Measurements from ENCODE around the gene GIMAP8. TPM values are rescaled to one million over a fixed set of nuclear protein-coding genes. Genes with fewer than 3 reads are reported as not detected.
"Not testable (repeated sequence)": the region's sequence is repeated elsewhere in the genome, so short reads cannot be mapped to it uniquely, and the experiment has no call there.

Gene GIMAP8
- total RNA-seq, 6 experiments from 2014 or later = not detected

GRCh38 chr7:150451097-150451793 lies 815 bp downstream of the GIMAP8 start:
- TF ChIP-seq, protein P1, sequence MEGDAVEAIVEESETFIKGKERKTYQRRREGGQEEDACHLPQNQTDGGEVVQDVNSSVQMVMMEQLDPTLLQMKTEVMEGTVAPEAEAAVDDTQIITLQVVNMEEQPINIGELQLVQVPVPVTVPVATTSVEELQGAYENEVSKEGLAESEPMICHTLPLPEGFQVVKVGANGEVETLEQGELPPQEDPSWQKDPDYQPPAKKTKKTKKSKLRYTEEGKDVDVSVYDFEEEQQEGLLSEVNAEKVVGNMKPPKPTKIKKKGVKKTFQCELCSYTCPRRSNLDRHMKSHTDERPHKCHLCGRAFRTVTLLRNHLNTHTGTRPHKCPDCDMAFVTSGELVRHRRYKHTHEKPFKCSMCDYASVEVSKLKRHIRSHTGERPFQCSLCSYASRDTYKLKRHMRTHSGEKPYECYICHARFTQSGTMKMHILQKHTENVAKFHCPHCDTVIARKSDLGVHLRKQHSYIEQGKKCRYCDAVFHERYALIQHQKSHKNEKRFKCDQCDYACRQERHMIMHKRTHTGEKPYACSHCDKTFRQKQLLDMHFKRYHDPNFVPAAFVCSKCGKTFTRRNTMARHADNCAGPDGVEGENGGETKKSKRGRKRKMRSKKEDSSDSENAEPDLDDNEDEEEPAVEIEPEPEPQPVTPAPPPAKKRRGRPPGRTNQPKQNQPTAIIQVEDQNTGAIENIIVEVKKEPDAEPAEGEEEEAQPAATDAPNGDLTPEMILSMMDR (IDR thresholded peaks at IDR 0.05) = no peak
- no peak for DNase-seq
- Mint-ChIP-seq H3K36me3 (ENCODE audit: low read depth) (no peaks in the 10 kb centered on the region), H3K4me1 (ENCODE audit: low read depth) (peaks cover 5% of the 10 kb centered on the region; the same call in 1 of the 2 replicates), H3K4me3 (no peak overlapping the region), H3K27me3 (ENCODE audit: insufficient read depth) (peaks cover 28% of the 10 kb centered on the region), H3K27ac (no peak overlapping the region), H3K9me3 (no peaks in the 10 kb centered on the region)

GRCh38 chr7:150451833-150452461 lies 1.5 kb downstream of the GIMAP8 start:
- Mint-ChIP-seq H3K9me3 (no peaks in the 10 kb centered on the region), H3K36me3 (ENCODE audit: low read depth) (no peaks in the 10 kb centered on the region), H3K4me3 (no peak overlapping the region), H3K27ac (no peak overlapping the region), H3K4me1 (ENCODE audit: low read depth) (peaks cover 5% of the 10 kb centered on the region; the same call in 1 of the 2 replicates), H3K27me3 (ENCODE audit: insufficient read depth) (peaks cover 28% of the 10 kb centered on the region)
- TF ChIP-seq, protein P1 (IDR thresholded peaks at IDR 0.05) = no peak
- DNase-seq = no peak

GRCh38 chr7:150453181-150453580 lies 2.8 kb downstream of the GIMAP8 start:
- Mint-ChIP-seq H3K27ac (no peak overlapping the region), H3K4me3 (no peak overlapping the region)

DNA sequence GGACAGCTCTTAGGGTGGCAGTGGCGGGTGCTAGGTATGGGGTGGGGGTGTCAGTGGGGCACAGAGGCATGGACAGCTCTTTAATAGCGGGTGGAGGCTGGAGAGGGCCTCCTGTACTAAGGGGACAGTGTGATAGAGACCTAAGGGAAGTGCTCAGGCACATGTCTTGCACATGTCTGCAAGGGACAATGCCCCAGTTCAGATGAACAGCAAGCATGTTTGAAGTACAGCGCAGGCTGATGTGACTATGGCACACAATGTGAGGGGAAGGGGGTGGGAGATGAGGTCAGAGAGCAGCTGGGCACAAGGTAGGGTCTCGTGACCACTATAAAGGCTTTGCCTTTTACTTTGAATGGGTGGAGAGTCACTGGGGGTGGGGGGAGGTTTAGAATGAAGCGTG lies 3.5 kb downstream of the GIMAP8 start:
- H3K4me3 Mint-ChIP-seq = no peak overlapping the region
- no peaks in the 10 kb centered on the region for H3K4me1 Mint-ChIP-seq (ENCODE audit: low read depth)
- H3K9me3 Mint-ChIP-seq = no peaks in the 10 kb centered on the region

More at GRCh38 chr7:150453181-150453580, 2.8 kb downstream of the GIMAP8 start:
- no peak for DNase-seq
- H3K27me3 Mint-ChIP-seq (ENCODE audit: insufficient read depth) = peaks cover 24% of the 10 kb centered on the region
- TF ChIP-seq, protein P1 (IDR thresholded peaks at IDR 0.05) = no peak
- H3K9me3 Mint-ChIP-seq = no peaks in the 10 kb centered on the region
- peaks cover 5% of the 10 kb centered on the region; the same call in 1 of the 2 replicates for H3K4me1 Mint-ChIP-seq (ENCODE audit: low read depth)
- H3K36me3 Mint-ChIP-seq (ENCODE audit: low read depth) = no peaks in the 10 kb centered on the region

GRCh38 chr7:150457064-150457463 lies 6.6 kb downstream of the GIMAP8 start:
- not testable (repeated sequence) for H3K27me3 Mint-ChIP-seq (ENCODE audit: insufficient read depth); H3K4me1 Mint-ChIP-seq (ENCODE audit: low read depth); H3K36me3 Mint-ChIP-seq (ENCODE audit: low read depth); H3K9me3 Mint-ChIP-seq; H3K27ac Mint-ChIP-seq; DNase-seq; H3K4me3 Mint-ChIP-seq

More for the DNA sequence above, 3.5 kb downstream of the GIMAP8 start:
- no peaks in the 10 kb centered on the region for H3K36me3 Mint-ChIP-seq (ENCODE audit: low read depth)
- H3K27me3 Mint-ChIP-seq (ENCODE audit: insufficient read depth) = peaks cover 21% of the 10 kb centered on the region
- H3K27ac Mint-ChIP-seq = no peak overlapping the region
- no peak for DNase-seq
- TF ChIP-seq, protein P1 (IDR thresholded peaks at IDR 0.05) = no peak

GRCh38 chr7:150458235-150458634 lies 7.8 kb downstream of the GIMAP8 start:
- no peaks in the 10 kb centered on the region for H3K36me3 Mint-ChIP-seq (ENCODE audit: low read depth)

More at GRCh38 chr7:150458235-150458634, 7.8 kb downstream of the GIMAP8 start:
- peaks cover 1% of the 10 kb centered on the region; the same call in 1 of the 2 replicates for H3K27me3 Mint-ChIP-seq (ENCODE audit: insufficient read depth)
- TF ChIP-seq, protein P1 (IDR thresholded peaks at IDR 0.05) = no peak
- DNase-seq = no peak
- no peak overlapping the region for H3K27ac Mint-ChIP-seq
- H3K4me3 Mint-ChIP-seq = no peak overlapping the region
- H3K9me3 Mint-ChIP-seq = peaks cover 3% of the 10 kb centered on the region; the same call in 1 of the 2 replicates
- no peaks in the 10 kb centered on the region for H3K4me1 Mint-ChIP-seq (ENCODE audit: low read depth)
